HepG2 (cell line): ENCODE results near the gene TRIM2. TPM values are rescaled to one million over a fixed set of nuclear protein-coding genes. Genes with fewer than 3 reads are reported as not detected.

Experiments
- AHR ChIP-seq: IDR thresholded peaks from 2 replicates; pipeline ENCODE4 v1.6.1; 2018; ENCODE audit warnings: missing genetic modification reagents, missing compliant biosample characterization
- ATF7 ChIP-seq, 2 experiments: fragments of 450-650 bp in 1 of 2; sonication (generic) in 1 of 2; formaldehyde crosslinking in 1 of 2; IDR thresholded peaks; 2 replicates each; pipeline versions ENCODE4 v1.4.0 to v1.6.1; 2016 to 2020; ENCODE audit warnings: antibody characterized with exemption in 1 of 2, mild to moderate bottlenecking in 1 of 2, missing genetic modification reagents in 1 of 2
- BRD4 ChIP-seq: sonication (generic); formaldehyde crosslinking; IDR thresholded peaks from 2 replicates; pipeline ENCODE4 v1.4.0; 2020; ENCODE audit warnings: missing genetic modification reagents
- CCAR2 ChIP-seq: fragments of 200-400 bp; formaldehyde crosslinking; optimal IDR thresholded peaks from 2 replicates; pipeline ENCODE3; 2018; ENCODE audit warnings: low read depth, mild to moderate bottlenecking, low read length, moderate library complexity
- ESRRA ChIP-seq: sonication (generic); formaldehyde crosslinking; IDR thresholded peaks from 2 replicates; pipeline ENCODE4 v1.5.1; 2020; ENCODE audit warnings: mild to moderate bottlenecking, low read depth, missing genetic modification reagents
- EZH2 ChIP-seq: conservative IDR thresholded peaks from 2 replicates; pipeline ENCODE4 v1.6.1; 2012; ENCODE audit warnings: mild to moderate bottlenecking, low read depth, low read length, moderate library complexity
- GATAD2A ChIP-seq: IDR thresholded peaks from 2 replicates; pipeline ENCODE4 v1.6.1; 2016
- KLF16 ChIP-seq, 2 experiments: sonication (generic) in 1 of 2; formaldehyde crosslinking in 1 of 2; IDR thresholded peaks; 2 replicates each; pipeline versions ENCODE4 v1.6.1 to v1.8.0; 2016 to 2023; ENCODE audit warnings: missing genetic modification reagents in 2 of 2, missing compliant biosample characterization in 1 of 2
- KLF9 ChIP-seq: IDR thresholded peaks from 2 replicates; pipeline ENCODE4 v1.6.1; 2016; ENCODE audit warnings: low read depth
- MATR3 ChIP-seq: sonication (generic); formaldehyde crosslinking; IDR thresholded peaks from 2 replicates; pipeline ENCODE4 v1.4.0; 2020; ENCODE audit warnings: missing genetic modification reagents
- MIXL1 ChIP-seq: IDR thresholded peaks from 2 replicates; pipeline ENCODE4 v1.6.1; 2016
- NAIF1 ChIP-seq: sonication (generic); formaldehyde crosslinking; IDR thresholded peaks from 2 replicates; pipeline ENCODE4 v1.5.0; 2020; ENCODE audit warnings: mild to moderate bottlenecking, missing genetic modification reagents, borderline replicate concordance
- PAWR ChIP-seq: sonication (generic); formaldehyde crosslinking; IDR thresholded peaks from 2 replicates; pipeline ENCODE4 v1.4.0; 2020; ENCODE audit warnings: missing genetic modification reagents, mild to moderate bottlenecking, borderline replicate concordance
- SATB2 ChIP-seq: sonication (generic); formaldehyde crosslinking; IDR thresholded peaks from 2 replicates; pipeline ENCODE4 v1.5.0; 2020; ENCODE audit warnings: missing genetic modification reagents
- SMARCE1 ChIP-seq: fragments of 450-650 bp; IDR thresholded peaks from 2 replicates; pipeline ENCODE4 v1.6.1; 2017; ENCODE audit warnings: borderline replicate concordance
- SNRNP70 ChIP-seq: fragments of 200-400 bp; formaldehyde crosslinking; IDR thresholded peaks from 2 replicates; pipeline ENCODE4 v1.6.1; 2017; ENCODE audit warnings: mild to moderate bottlenecking, low read depth, low read length, moderate library complexity
- SP1 ChIP-seq, 2 experiments: fragments of 450-650 bp in 1 of 2; sonication (generic) in 1 of 2; formaldehyde crosslinking in 1 of 2; IDR thresholded peaks; 2 replicates each; pipeline versions ENCODE4 v1.4.0 to v1.6.1; 2016 to 2020; ENCODE audit warnings: missing genetic modification reagents in 1 of 2
- TRIM24 ChIP-seq: sonication (generic); formaldehyde crosslinking; IDR thresholded peaks from 2 replicates; pipeline ENCODE4 v1.8.0; 2022; ENCODE audit warnings: mild to moderate bottlenecking, missing genetic modification reagents
- ZBTB7A ChIP-seq: sonication (generic); formaldehyde crosslinking; IDR thresholded peaks from 2 replicates; pipeline ENCODE4 v1.8.0; 2022; ENCODE audit warnings: mild to moderate bottlenecking, missing genetic modification reagents
- ZMYM4 ChIP-seq: sonication (generic); formaldehyde crosslinking; IDR thresholded peaks from 2 replicates; pipeline ENCODE4 v1.8.1; 2023; ENCODE audit warnings: mild to moderate bottlenecking, missing genetic modification reagents
- ZNF138 ChIP-seq: sonication (generic); formaldehyde crosslinking; IDR thresholded peaks from 2 replicates; pipeline ENCODE4 v1.5.0; 2020; ENCODE audit warnings: mild to moderate bottlenecking, low read depth, missing genetic modification reagents
- ZNF143 ChIP-seq: sonication (generic); formaldehyde crosslinking; IDR thresholded peaks from 2 replicates; pipeline ENCODE4 v1.4.0; 2020; ENCODE audit warnings: missing genetic modification reagents
- ZNF18 ChIP-seq: sonication (generic); formaldehyde crosslinking; IDR thresholded peaks from 2 replicates; pipeline ENCODE4 v1.8.0; 2022; ENCODE audit warnings: mild to moderate bottlenecking, missing genetic modification reagents; ENCODE audit not compliant: insufficient replicate concordance
- ZNF230 ChIP-seq: sonication (generic); formaldehyde crosslinking; IDR thresholded peaks from 2 replicates; pipeline ENCODE4 v1.4.0; 2020; ENCODE audit warnings: mild to moderate bottlenecking, missing genetic modification reagents
- ZNF337 ChIP-seq: sonication (generic); formaldehyde crosslinking; IDR thresholded peaks from 2 replicates; pipeline ENCODE4 v1.5.1; 2020; ENCODE audit warnings: missing genetic modification reagents, low read depth, mild to moderate bottlenecking, borderline replicate concordance
- ZNF670 ChIP-seq: sonication (generic); formaldehyde crosslinking; IDR thresholded peaks from 2 replicates; pipeline ENCODE4 v1.8.0; 2022; ENCODE audit warnings: mild to moderate bottlenecking, missing genetic modification reagents, borderline replicate concordance
- ZNF703 ChIP-seq: sonication (generic); formaldehyde crosslinking; IDR thresholded peaks from 2 replicates; pipeline ENCODE4 v1.5.1; 2020; ENCODE audit warnings: missing genetic modification reagents, mild to moderate bottlenecking, moderate library complexity, borderline replicate concordance
- ZNF816 ChIP-seq: sonication (generic); formaldehyde crosslinking; IDR thresholded peaks from 2 replicates; pipeline ENCODE4 v1.8.0; 2022; ENCODE audit warnings: missing genetic modification reagents, mild to moderate bottlenecking, borderline replicate concordance
- polyA plus RNA-seq, 8 experiments: library from polyadenylated mRNA; depleted of rRNA in 3 of 8; stranded (reverse) in 7 of 8; unstranded in 1 of 8; fragments of >200 nt; fragmentation: Illumina TruSeq in 4 of 8; extraction: Trizol in 4 of 8; gene quantifications; 2 replicates each; pipeline versions ENCODE4 v1.2.1 to v1.2.3, GENCODE V29; 2011 to 2016; ENCODE audit warnings: low read depth in 4 of 8, missing spikeins in 1 of 8, mixed read lengths in 1 of 8; ENCODE audit not compliant: insufficient read depth in 1 of 8
- total RNA-seq, 5 experiments: library from RNA; depleted of rRNA; stranded (reverse); fragments of >200 nt; fragmentation: Illumina TruSeq; extraction: Trizol; gene quantifications; 2 replicates each; pipeline ENCODE4 v1.2.3, GENCODE V29; 2016; ENCODE audit warnings: low read depth in 1 of 5
- TF ChIP-seq, protein P1 (sequence below): sonication (generic); formaldehyde crosslinking; IDR thresholded peaks from 2 replicates; pipeline ENCODE4 v1.4.0; 2020; ENCODE audit warnings: missing genetic modification reagents

TRIM2 gene
- total and polyA plus RNA-seq, 2 of the 13 experiments (the other 11 are each of a cell fraction or from before 2014, with no cell fraction given), result 2.1 to 4.2 TPM

DNA sequence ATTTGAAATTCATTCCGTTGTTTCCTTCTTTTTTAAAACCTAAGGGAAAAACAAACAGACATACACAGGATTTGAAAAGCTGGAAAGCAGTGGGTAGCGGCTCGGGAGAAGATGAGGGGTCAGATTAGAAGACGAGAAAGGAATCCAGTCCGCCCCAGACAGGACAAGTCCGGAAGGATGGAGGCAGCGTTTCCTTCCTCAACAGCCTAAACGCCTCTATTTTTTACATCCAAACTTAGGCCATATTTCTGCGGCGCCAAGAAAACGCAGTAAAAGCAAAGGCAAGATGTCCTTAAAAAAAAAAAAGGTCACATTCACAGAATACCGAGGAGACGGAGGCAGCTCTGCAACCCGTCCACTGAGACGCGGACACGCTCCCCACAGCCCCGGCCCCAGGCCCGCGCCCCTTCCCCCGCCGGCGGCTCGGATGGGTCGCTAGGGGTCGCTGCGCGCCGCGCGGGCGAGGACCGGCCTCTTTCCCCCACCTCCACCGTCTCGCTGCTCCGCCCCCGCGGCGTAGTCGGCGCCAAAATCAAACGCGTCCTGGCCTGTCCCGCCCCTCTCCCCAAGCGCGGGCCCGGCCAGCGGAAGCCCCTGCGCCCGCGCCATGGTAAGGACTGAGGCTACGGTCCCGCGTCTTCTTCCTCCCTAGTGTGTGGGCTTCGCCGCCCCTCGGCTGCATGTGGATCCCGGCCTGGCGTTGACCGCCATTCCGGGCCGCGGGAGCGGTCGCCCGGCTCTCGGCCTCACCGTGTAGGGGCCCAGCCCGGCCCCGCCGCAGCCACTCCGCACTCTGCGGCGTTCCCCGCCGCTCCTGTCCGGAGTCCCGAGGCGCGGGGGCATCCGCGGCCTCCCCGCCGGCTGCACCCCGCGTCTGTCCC is 140.1 kb downstream of the TRIM2 start, which contains the start of gene MND1 (continued):
- TF ChIP-seq MATR3 (CRISPR knock-in tag), result no peak
- peak; percentile 91; the same call in 1 of the 2 replicates for TF ChIP-seq ZBTB7A
- TF ChIP-seq GATAD2A (CRISPR knock-in tag), result no peak
- no peak for TF ChIP-seq SNRNP70
- TF ChIP-seq ZNF337 (CRISPR knock-in tag), result no peak
- peak; percentile 81; the same call in 1 of the 2 replicates for TF ChIP-seq ZNF816 (CRISPR knock-in tag)
- no peak for TF ChIP-seq ATF7 (IDR thresholded peaks at IDR 0.05)
- 0 out of 2 replicates have a peak, but pooled peaks have one; percentile 43 for TF ChIP-seq ATF7 (CRISPR knock-in tag; IDR thresholded peaks at IDR 0.05)
- TF ChIP-seq KLF9 (CRISPR knock-in tag), result peak; percentile 86; the same call in 1 of the 2 replicates
- peak; percentile 77 for TF ChIP-seq ZMYM4 (CRISPR knock-in tag)
- TF ChIP-seq ZNF230 (CRISPR knock-in tag), result peak; percentile 91
- TF ChIP-seq PAWR (CRISPR knock-in tag), result no peak
- no peak for TF ChIP-seq ZNF143 (CRISPR knock-in tag)
- TF ChIP-seq CCAR2, result no peak
- TF ChIP-seq KLF16 (CRISPR knock-in tag; IDR thresholded peaks at IDR 0.05), result peak in 1 of 2 experiments; percentile 97; a peak in 2 of 4 replicates
- TF ChIP-seq AHR (CRISPR knock-in tag), result peak; percentile 31; the same call in 1 of the 2 replicates
- no peak for TF ChIP-seq EZH2
- TF ChIP-seq ZNF703, result no peak
- no peak for TF ChIP-seq TRIM24 (CRISPR knock-in tag)
- TF ChIP-seq NAIF1, result no peak
- no peak for TF ChIP-seq ZNF138 (CRISPR knock-in tag)
- TF ChIP-seq BRD4 (CRISPR knock-in tag), result 0 out of 2 replicates have a peak, but pooled peaks have one; percentile 34
- no peak for TF ChIP-seq SMARCE1
- TF ChIP-seq MIXL1 (CRISPR knock-in tag), result no peak
- TF ChIP-seq, protein P1, sequence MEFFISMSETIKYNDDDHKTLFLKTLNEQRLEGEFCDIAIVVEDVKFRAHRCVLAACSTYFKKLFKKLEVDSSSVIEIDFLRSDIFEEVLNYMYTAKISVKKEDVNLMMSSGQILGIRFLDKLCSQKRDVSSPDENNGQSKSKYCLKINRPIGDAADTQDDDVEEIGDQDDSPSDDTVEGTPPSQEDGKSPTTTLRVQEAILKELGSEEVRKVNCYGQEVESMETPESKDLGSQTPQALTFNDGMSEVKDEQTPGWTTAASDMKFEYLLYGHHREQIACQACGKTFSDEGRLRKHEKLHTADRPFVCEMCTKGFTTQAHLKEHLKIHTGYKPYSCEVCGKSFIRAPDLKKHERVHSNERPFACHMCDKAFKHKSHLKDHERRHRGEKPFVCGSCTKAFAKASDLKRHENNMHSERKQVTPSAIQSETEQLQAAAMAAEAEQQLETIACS (CRISPR knock-in tag), result 0 out of 2 replicates have a peak, but pooled peaks have one; percentile 57
- peak; percentile 71 for TF ChIP-seq ESRRA (CRISPR knock-in tag)
- peak; percentile 36; the same call in 1 of the 2 replicates for TF ChIP-seq SATB2 (CRISPR knock-in tag)
- TF ChIP-seq ZNF18 (CRISPR knock-in tag), result no peak
- TF ChIP-seq SP1 (IDR thresholded peaks at IDR 0.05), result no peak
- peak; percentile 64 for TF ChIP-seq SP1 (CRISPR knock-in tag; IDR thresholded peaks at IDR 0.05)
- TF ChIP-seq ZNF670 (CRISPR knock-in tag), result no peak
